Activated T-cell treated with anti-CD3 and anti-CD28 coated beads, Interleukin-2, amount 50 U/mL, for 72 hours (primary cell): Measurements from ENCODE around the gene KRT34. TPM values are rescaled to one million over a fixed set of nuclear protein-coding genes. Genes with fewer than 3 reads are reported as not detected.
"Not testable (repeated sequence)": the region's sequence is repeated elsewhere in the genome, so short reads cannot be mapped to it uniquely, and the experiment has no call there.

Experiments used
- ATAC-seq, 2 donors: fragments of 150-1000 bp; cut with Tn5 transposase; replicated peaks in 1 of 2; 2 replicates each; pipeline ENCODE4 v1.10.0; 2021; ENCODE audit warnings: moderate library complexity in 2 of 2, mild to moderate bottlenecking in 1 of 2
- DNase-seq, 2 donors: peaks; one replicate each; pipeline ENCODE4 v3.0.0; 2021 to 2022; ENCODE audit warnings: mixed read lengths in 1 of 2
- H3K27ac Mint-ChIP-seq: one replicate; pipeline ENCODE4 v1.8.0; 2022; ENCODE audit warnings: mild to moderate bottlenecking, moderate library complexity, mixed read lengths
- H3K27me3 Mint-ChIP-seq: one replicate; pipeline ENCODE4 v1.8.0; 2022; ENCODE audit warnings: low read depth, mixed read lengths
- H3K36me3 Mint-ChIP-seq, 2 donors: one replicate each; pipeline ENCODE4 v1.8.0; 2022; ENCODE audit warnings: mixed read lengths in 2 of 2, mild to moderate bottlenecking in 1 of 2; ENCODE audit not compliant: insufficient read depth in 2 of 2
- H3K4me1 Mint-ChIP-seq: one replicate; pipeline ENCODE4 v1.8.0; 2022; ENCODE audit warnings: low read depth, mixed read lengths
- H3K4me3 Mint-ChIP-seq, 2 donors: one replicate each; pipeline ENCODE4 v1.8.0; 2022; ENCODE audit warnings: mild to moderate bottlenecking in 2 of 2, mixed read lengths in 2 of 2, moderate library complexity in 2 of 2
- H3K9me3 Mint-ChIP-seq, 2 donors: one replicate each; pipeline ENCODE4 v1.8.0; 2022; ENCODE audit warnings: mixed read lengths in 2 of 2
- total RNA-seq, 2 donors: library from RNA; stranded (reverse); gene quantifications; one replicate each; pipeline ENCODE4 v1.2.3, GENCODE V29; 2022

The KRT34 gene
- total RNA-seq, 2 donors from 2014 or later = not detected

- Mint-ChIP-seq H3K27me3 (no peaks in the 10 kb centered on the region), H3K9me3 (peaks cover 5 to 9% of the 10 kb centered on the region in 2 donors), H3K36me3 (no peaks in the 10 kb centered on the region), H3K4me3 (no peak overlapping the region), H3K4me1 (peaks cover 12% of the 10 kb centered on the region), H3K27ac (no peak overlapping the region)
- DNase-seq (no peak), ATAC-seq (no peak)
Measured at GRCh38 chr17:41377546-41377945, 4.6 kb downstream of the KRT34 start.

GRCh38 chr17:41369713-41370112 is 12.4 kb downstream of the KRT34 start, which contains the start of gene KRT33B:
Gene KRT33B, minus strand, starts transcription at chr17:41369813. Its CDS starts 63 bp downstream, at chr17:41369750.
- Mint-ChIP-seq H3K9me3 (peaks cover 5% of the 10 kb centered on the region in 2 donors), H3K4me1 (peaks cover 1% of the 10 kb centered on the region), H3K27ac (no peak within 1 kb of the TSS), H3K4me3 (no peak within 1 kb of the TSS), H3K27me3 (no peaks in the 10 kb centered on the region), H3K36me3 (no peaks in the 10 kb centered on the region)
- ATAC-seq (no peak), DNase-seq (no peak)

- peaks cover 7% of the 10 kb centered on the region for H3K4me1 Mint-ChIP-seq
- H3K9me3 Mint-ChIP-seq = peaks cover under 1% of the 10 kb centered on the region in 2 donors
- no peaks in the 10 kb centered on the region for H3K36me3 Mint-ChIP-seq
- H3K27me3 Mint-ChIP-seq = no peaks in the 10 kb centered on the region
- DNase-seq = no peak
- H3K4me3 Mint-ChIP-seq = no peak overlapping the region
- peak in 1 of 2 donors; percentile 60 for ATAC-seq
- H3K27ac Mint-ChIP-seq = no peak overlapping the region
Measured at GRCh38 chr17:41369023-41369422, 13.1 kb downstream of the KRT34 start.

DNA sequence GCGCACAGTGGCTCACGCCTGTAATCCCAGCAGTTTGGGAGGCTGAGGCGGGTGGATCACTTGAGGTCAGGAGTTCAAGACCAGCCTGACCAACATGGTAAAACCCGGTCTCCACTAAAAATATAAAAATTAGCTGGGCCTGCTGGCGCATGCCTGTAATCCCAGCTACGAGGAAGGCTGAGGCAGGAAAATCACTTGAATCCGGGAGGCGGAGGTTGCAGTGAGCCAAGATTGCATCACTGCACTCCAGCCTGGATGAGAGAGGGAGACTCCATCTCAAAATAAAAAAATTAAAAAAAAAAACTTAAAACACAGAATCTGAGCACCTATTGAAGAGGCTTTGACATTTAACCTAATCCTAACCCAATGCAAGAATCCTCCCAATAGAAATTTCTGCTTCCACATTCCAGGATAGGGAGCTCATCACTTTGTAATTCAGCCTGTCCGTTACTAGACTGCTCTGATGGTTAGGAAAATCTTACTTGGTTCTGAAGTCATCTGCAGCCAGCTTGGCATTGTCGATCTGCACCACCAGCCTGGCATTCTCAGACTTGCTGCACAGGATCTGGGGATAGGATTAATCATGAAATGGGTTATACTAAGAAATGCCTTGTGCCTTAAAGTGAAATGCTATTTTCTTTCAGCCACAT is 14.6 kb downstream of the KRT34 start:
- Mint-ChIP-seq H3K9me3 (no peaks in the 10 kb centered on the region), H3K27ac (no peak overlapping the region), H3K36me3 (no peaks in the 10 kb centered on the region), H3K4me3 (no peak overlapping the region), H3K4me1 (peaks cover 7% of the 10 kb centered on the region), H3K27me3 (no peaks in the 10 kb centered on the region)
- no peak for DNase-seq
- ATAC-seq = no peak

- Mint-ChIP-seq H3K27me3 (no peaks in the 10 kb centered on the region), H3K4me3 (no peak overlapping the region), H3K9me3 (no peaks in the 10 kb centered on the region), H3K27ac (no peak overlapping the region), H3K36me3 (no peaks in the 10 kb centered on the region), H3K4me1 (peaks cover 7% of the 10 kb centered on the region)
- ATAC-seq = no peak
- no peak for DNase-seq
Measured at GRCh38 chr17:41366070-41366469, 16.0 kb downstream of the KRT34 start.

DNA sequence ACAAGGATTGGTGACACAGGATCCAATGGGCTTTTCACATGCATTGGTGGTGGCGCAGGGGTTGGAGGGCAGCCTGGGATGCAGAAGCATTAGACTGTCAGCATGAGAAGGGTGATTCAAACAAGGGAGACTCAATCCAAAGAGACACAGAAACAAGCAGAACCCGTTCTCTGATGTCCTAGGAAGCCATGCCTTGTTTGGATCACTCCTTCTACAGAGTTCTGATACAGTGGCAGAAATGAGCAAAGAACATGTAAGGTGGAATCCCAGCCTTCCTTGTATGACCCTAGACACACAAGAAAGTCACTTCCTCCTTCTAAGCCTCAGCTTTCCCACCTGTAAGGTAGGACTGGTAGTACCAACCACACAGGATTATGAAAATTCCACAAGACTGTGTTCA is 18.2 kb downstream of the KRT34 start:
- ATAC-seq (no peak), DNase-seq (no peak)
- Mint-ChIP-seq H3K27me3 (no peaks in the 10 kb centered on the region), H3K27ac (no peak overlapping the region), H3K4me3 (no peak overlapping the region), H3K36me3 (no peaks in the 10 kb centered on the region), H3K9me3 (no peaks in the 10 kb centered on the region), H3K4me1 (peaks cover 7% of the 10 kb centered on the region)

DNA sequence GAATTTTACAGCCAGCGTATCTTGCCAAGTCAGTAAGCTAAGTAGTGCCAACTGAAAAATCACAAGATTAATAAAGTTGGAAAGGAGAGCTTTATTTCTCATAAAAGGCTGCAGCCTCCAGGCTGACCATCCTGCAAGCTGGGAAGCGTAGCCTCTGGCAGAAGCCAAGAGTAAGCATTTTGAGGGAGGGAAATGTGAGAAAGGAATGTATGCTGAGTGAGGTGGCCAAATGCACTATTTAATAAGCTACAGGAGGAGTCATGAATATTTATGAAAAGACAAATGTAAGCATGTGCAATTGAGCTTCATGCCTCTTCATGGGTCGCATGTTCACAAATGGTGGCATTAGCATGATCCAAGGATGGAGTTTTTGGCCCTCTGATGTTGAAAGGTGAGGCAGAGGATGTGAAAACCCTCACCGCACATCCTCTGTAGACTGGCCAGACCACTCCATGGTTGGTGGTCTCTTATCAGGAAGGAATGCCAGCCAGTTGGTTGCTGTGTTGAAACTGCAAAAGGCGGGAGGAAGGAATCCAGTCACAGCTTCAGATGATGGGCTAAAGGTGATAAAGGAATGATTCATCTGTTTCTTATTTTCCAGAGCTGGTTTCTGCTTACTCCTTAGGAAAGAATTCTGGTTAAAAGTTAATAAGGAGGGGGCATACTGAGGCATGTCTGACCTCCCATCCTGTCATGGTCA is 21.7 kb downstream of the KRT34 start:
- H3K36me3 Mint-ChIP-seq = peaks cover 0 to 3% of the 10 kb centered on the region in 2 donors
- peaks cover 7% of the 10 kb centered on the region for H3K4me1 Mint-ChIP-seq
- H3K27ac Mint-ChIP-seq = no peak overlapping the region
- H3K9me3 Mint-ChIP-seq = peaks cover 0 to 4% of the 10 kb centered on the region in 2 donors
- no peak overlapping the region for H3K4me3 Mint-ChIP-seq
- H3K27me3 Mint-ChIP-seq = no peaks in the 10 kb centered on the region
- DNase-seq = no peak
- ATAC-seq = no peak

DNA sequence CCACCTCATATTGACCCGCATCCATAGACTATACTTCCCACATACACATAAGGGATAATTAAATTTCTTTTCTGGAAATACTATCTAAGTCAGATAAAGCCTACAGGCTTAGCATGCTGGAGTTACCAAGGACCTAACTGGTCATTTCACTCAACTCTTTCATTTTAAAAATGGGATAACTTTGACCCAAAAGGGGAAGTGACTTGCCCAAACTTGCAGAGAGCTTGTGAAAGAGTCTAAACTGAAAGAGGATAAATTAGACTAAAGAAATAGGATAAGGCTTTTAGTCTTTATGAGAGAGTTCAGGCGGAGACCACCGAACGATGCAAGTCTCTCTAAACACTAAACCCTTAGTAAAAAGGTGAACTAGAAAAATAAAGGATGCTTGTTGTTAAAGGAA is 27.6 kb downstream of the KRT34 start:
- Mint-ChIP-seq H3K36me3 (peaks cover 0 to 3% of the 10 kb centered on the region in 2 donors), H3K27ac (no peak overlapping the region), H3K9me3 (peaks cover 0 to 4% of the 10 kb centered on the region in 2 donors), H3K27me3 (no peaks in the 10 kb centered on the region), H3K4me3 (no peak overlapping the region), H3K4me1 (peaks cover 6% of the 10 kb centered on the region)
- ATAC-seq = no peak
- DNase-seq = no peak

DNA sequence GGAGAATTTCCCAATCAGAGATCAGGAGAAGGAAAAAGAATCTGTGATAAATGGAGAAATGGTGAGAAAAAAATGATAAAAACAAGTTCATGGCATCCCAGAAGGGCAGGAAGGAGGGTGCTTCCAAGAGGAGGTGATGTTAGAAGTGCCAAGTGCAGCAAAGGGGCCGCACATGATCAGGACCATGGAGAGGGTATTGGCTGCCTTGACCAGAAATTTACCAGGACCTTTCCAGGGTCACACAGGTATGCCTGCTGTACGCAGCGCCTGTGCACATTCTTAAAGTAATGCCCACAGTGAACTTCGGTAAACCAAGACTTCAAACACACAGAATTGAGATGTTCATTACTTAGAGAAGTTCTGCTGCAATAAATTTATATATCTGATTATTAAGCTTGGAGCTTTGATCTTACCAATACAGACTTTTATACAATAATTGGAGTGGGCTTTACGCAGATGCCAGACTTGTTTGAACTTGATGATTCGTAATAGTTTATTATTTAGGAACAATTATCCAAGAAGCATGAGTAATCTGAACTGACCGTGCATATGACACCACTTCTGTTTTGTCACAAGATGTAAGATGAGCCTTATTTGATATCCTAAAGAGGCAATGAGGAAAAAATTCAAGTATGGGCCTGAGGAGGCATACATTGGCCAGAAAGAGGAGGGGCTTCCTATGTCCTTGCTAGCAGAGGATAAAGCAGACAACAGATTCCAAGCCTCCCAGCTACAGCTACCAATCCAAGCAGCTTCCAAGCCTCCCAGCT is 29.3 kb downstream of the KRT34 start:
- no peak overlapping the region for H3K4me3 Mint-ChIP-seq
- DNase-seq (no peak), ATAC-seq (no peak)
- no peaks in the 10 kb centered on the region for H3K27me3 Mint-ChIP-seq
- H3K27ac Mint-ChIP-seq = no peak overlapping the region
- peaks cover 0 to 3% of the 10 kb centered on the region in 2 donors for H3K36me3 Mint-ChIP-seq
- H3K4me1 Mint-ChIP-seq = peaks cover 6% of the 10 kb centered on the region
- H3K9me3 Mint-ChIP-seq = peaks cover 0 to 4% of the 10 kb centered on the region in 2 donors

DNA sequence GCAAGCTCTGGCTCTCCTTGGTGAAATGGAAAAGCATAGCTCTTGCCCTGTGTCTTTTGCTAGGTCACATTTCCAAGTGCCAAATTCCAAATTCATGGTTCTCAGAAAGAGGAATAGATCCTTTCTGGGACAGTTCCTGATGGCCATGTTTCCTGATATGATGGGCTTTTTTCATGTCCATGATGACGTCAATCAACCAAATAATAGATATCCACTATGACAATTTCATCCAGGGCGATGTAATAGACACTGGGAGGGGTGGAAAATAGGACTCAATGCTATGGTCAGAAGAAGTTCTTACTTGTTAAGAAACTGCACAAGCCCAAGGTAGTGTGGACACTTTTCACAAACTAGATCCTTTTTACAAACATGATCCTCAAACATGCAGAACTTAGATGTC is 30.9 kb downstream of the KRT34 start:
- Mint-ChIP-seq H3K27me3 (no peaks in the 10 kb centered on the region), H3K27ac (no peak overlapping the region), H3K9me3 (peaks cover 0 to 2% of the 10 kb centered on the region in 2 donors), H3K4me1 (peaks cover 6% of the 10 kb centered on the region), H3K36me3 (peaks cover 0 to 1% of the 10 kb centered on the region in 2 donors), H3K4me3 (no peak overlapping the region)
- no peak for DNase-seq
- ATAC-seq = no peak

DNA sequence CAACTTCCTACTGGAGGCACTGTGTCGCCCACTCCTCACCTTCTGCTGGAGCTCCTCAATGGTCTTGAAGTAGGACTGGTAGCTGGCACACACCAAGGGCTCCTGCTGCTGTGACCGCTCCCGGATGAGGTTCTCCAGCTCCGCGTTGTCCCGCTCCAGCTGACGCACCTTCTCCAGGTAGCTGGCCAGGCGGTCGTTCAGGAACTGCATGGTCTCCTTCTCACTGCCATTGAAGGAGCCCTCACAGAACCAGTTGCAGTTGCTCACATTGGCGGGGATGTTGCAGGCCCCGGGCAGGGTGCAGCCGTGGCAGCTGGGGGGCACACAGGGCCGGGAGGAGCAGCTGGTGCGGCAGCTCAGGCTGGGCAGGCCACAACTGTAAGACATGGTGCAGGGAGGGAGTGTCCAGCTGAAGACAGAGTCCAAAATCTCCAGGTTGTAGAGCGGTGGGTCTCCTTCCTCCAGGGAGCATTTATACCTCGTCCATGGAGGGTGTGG is 31.7 kb downstream of the KRT34 start, which contains the start of gene KRT33A:
Gene KRT33A, minus strand, starts transcription at position 448 of the 498 bp plus-strand sequence. Its CDS starts 61 bp downstream, at position 387.
- H3K36me3 Mint-ChIP-seq, H3K4me3 Mint-ChIP-seq, ATAC-seq, H3K9me3 Mint-ChIP-seq, H3K27me3 Mint-ChIP-seq, DNase-seq, H3K27ac Mint-ChIP-seq, H3K4me1 Mint-ChIP-seq: not testable (repeated sequence)

GRCh38 chr17:41347869-41348760 is 34.0 kb downstream of the KRT34 start:
- no peak for DNase-seq
- Mint-ChIP-seq H3K4me3 (no peak overlapping the region), H3K36me3 (peaks cover 3 to 4% of the 10 kb centered on the region in 2 donors), H3K27ac (no peak overlapping the region), H3K4me1 (peaks cover 10% of the 10 kb centered on the region), H3K27me3 (peaks cover 4% of the 10 kb centered on the region), H3K9me3 (peaks cover 2 to 3% of the 10 kb centered on the region in 2 donors)
- no peak for ATAC-seq
